ENCODE measurements around the gene BPIFA3.

Gene BPIFA3

DNA sequence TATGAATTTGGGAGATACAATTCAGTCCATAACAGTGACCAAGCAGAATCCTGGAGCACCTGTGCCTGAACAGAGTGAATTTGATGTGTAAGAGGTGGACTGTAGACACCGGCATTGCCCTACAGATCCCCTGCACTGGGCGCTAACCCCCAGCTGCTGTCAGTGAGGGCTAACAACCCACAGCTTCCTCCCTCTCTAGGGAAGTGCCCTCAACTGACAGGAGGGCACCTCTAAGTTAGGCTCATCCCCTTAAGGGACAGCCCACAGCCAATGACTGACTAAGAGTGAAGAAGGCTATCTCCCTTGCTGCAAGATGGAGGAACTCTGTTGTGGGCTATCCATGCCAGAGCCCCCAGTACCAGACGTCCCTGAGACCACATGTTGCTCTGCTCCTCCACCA lies 50.5 kb downstream of the BPIFA3 start:
- DNase-seq, result peak; percentile 24 to 38

DNA sequence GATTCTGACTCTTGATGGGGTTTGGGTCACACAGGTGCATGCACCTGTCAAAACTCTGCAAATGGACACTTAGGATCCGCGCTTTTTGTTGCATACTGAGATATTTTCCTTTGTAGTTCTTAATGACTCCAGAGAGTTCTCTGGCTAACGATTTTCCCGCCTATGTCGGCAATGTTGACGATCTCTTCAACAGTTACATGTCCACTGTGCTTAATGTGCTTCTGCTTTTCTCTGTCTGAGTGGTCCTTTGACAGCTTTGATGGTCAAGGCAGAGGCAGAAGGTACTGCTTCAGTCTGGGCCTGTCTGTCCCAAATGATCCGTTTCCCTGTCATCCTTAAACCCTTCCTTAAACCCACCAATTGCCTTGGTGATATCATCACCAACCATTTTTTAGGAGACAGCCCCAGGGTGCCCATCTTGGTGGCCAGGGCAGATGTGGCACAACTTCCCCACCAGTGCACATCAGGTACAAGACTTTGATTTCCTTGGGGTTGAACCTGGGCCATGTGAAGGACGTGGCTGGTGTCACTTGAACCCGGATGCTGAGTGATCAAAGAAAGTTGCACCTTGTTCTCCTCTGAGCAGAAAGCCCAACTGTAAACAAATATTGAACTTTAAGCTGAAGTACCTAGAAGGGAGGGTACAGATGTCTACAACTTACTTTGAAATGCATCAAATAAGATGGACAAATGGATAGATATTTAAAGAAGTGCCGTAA lies 55.2 kb downstream of the BPIFA3 start:
- DNase-seq, result no peak

DNA sequence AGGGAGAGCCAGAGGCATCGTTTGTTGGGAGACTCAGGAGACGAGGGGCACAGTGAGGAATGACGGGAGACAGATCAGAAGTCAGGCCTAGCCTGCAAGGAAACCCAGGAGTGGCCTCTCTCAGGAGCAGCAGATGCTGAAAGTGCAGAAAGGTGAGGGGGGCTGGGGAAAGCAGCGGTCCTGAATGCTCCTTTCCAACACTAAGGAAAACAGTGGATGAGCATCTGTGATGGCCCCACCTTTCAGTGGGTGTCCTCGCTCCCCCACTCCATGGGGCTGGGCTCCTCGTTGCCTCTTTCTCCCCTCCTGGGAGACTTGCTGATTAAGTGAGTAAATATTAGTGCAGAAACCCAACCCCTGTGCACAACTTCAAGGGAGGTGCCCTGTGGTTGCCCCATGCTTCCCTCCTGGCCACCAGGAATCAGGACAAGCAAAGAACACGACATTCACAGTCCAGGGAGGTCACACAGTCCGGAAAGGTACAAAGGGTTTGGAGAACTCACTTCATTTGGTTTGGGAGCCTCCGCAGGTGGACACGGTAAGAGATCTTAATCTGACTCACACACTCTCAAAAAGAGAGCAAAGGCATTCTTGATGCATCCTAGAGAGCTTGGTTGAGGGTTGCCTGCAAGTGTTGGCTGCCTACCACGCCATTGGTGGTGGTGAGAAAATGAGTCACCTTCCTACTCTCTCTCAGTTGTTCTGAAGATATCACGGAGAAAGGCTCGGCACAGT lies 56.1 kb downstream of the BPIFA3 start:
- no peak for DNase-seq

DNA sequence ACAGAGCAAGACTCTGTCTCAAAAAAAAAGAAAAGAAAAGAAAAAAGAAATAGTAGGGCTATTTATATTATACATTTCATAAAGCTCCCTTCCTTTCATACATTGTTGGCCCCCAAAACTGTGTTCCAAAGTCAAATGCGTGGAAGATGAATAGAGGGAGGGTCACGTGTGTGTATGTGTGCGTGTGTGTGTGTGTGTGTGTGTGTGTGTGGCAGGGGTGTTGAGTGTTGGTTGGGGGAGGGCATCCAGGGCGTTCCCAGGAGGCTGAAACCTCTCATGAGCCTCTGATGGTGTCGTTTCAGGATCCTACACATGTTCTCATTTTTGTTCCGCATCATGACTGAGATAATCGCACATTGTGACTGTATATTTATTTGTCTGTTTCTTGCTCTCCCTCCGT lies 58.1 kb downstream of the BPIFA3 start:
- no peak for DNase-seq

DNA sequence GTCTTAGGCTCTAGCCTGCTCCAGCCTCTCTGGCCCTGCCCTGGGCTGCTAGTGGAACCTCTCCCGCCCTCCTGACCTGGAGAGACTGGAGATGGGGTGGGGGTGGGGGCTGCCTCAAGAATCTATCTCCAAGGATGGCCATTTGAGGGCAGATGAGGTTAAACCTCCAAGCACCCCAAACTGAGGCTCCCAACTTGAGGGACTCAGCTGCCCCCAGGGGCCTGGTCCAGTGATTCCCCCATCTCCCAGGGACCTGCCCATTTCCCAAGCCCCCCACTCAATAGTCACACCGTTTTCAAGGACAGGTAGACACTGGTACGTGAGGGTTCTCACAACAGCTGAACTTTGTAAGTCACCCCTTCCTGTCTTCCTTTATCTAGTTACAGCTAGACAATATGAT lies 58.7 kb downstream of the BPIFA3 start:
- no peak for DNase-seq

DNA sequence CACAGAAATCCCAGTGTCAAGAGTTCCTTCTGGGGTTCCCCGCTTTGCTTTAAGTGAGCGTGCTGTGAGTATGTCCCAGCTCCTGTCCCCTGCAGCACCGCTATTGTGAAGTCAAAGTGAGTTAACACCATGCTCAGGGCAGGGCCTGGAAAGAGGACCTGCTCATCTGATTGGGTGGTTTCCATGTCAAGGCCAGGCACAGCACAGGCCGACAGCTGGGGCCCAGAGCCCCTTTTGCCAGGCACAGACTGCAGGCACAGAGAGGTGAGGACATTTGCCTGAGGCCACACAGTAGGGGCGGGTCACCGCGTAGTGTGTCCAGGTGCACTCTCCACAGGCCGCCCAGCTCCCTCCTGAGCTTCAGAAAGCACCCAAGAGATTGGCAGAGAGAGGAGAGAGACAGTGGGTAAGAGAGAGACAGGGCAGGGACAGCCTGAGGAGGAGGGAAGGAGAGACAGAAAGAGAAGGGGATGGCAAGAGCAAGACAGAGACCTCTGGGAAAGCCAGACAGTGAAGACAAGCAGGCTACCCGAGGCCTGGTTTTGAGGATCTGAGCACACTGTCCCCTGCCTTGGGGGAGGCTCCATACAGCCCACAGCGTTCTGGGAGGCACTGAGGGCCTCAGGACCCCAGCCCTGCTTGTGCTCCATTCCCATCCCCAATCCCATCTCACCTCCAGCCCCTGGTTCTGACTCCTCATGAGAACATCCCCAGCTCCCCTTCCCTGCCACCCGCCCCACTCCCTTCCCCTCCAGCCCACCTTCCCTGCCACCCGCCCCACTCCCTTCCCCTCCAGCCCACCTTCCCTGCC lies 59.4 kb downstream of the BPIFA3 start:
- no peak for DNase-seq
